Gastroesophageal sphincter (tissue), 4 donors: ENCODE data around the gene ACSL4. TPM values are rescaled to one million over a fixed set of nuclear protein-coding genes. Genes with fewer than 3 reads are reported as not detected.

Experiments used
- ATAC-seq: fragments of 150-250 bp; one replicate; pipeline ENCODE4 v1.9.1; 2016; ENCODE audit warnings: mild to moderate bottlenecking, moderate library complexity
- H3K27ac ChIP-seq, 4 donors: fragments of 200-600 bp; sonication (generic) in 3 of 4; 1 replicate in 3 of 4; 2 replicates in 1 of 4; pipeline ENCODE4 v1.5.1; 2016 to 2019
- H3K27me3 ChIP-seq: fragments of 200-600 bp; sonication (generic); one replicate; pipeline ENCODE4 v1.5.1; 2019
- H3K36me3 ChIP-seq, 2 donors: fragments of 200-600 bp; sonication (generic); one replicate each; pipeline ENCODE4 v1.5.1; 2019; ENCODE audit warnings: control low read depth in 1 of 2
- H3K4me1 ChIP-seq, 3 donors: fragments of 200-600 bp; sonication (generic); 1 replicate in 2 of 3; 2 replicates in 1 of 3; pipeline ENCODE4 v1.5.1; 2016 to 2019; ENCODE audit warnings: control low read depth in 2 of 3
- H3K4me3 ChIP-seq, 2 donors: fragments of 200-600 bp; sonication (generic); one replicate each; pipeline ENCODE4 v1.5.1; 2019; ENCODE audit warnings: mild to moderate bottlenecking in 1 of 2, moderate library complexity in 1 of 2
- H3K9me3 ChIP-seq, 3 donors: fragments of 200-600 bp; sonication (generic); one replicate each; pipeline ENCODE4 v1.5.1; 2017 to 2019; ENCODE audit warnings: control low read depth in 2 of 3
- CTCF ChIP-seq, 4 experiments: fragments of 200-600 bp in 2 of 4; fragments of 450-650 bp in 2 of 4; sonication (generic) in 1 of 4; IDR thresholded peaks; one replicate each; pipeline ENCODE4 v1.5.1; 2017 to 2019; ENCODE audit warnings: antibody characterized with exemption in 4 of 4, mild to moderate bottlenecking in 2 of 4, moderate library complexity in 2 of 4
- EP300 ChIP-seq: sonication (generic); formaldehyde crosslinking; IDR thresholded peaks from one replicate; pipeline ENCODE4 v1.6.1; 2017; ENCODE audit warnings: antibody characterized with exemption, mild to moderate bottlenecking
- POLR2A ChIP-seq, 2 donors: fragments of 450-650 bp; IDR thresholded peaks; one replicate each; pipeline ENCODE4 v1.6.1; 2017; ENCODE audit warnings: antibody characterized with exemption in 2 of 2, mild to moderate bottlenecking in 2 of 2, moderate library complexity in 1 of 2
- POLR2AphosphoS5 ChIP-seq: sonication (generic); formaldehyde crosslinking; IDR thresholded peaks from one replicate; pipeline ENCODE4 v1.6.1; 2017; ENCODE audit warnings: antibody characterized with exemption
- WGBS, 2 donors: methylation state at CpG; one replicate each; pipeline ENCODE4 v1.1.5; 2018; ENCODE audit warnings: low coverage in 1 of 2; 5-methylcytosine and 5-hydroxymethylcytosine counted together
- small RNA-seq, 4 donors: library from RNA; depleted of rRNA; stranded (forward); fragments of <200 nt; gene quantifications; one replicate each; pipeline ENCODE3, GENCODE V24; 2016
- total RNA-seq, 4 donors: library from RNA; depleted of rRNA; stranded (reverse); fragments of >200 nt; gene quantifications; one replicate each; pipeline ENCODE4 v1.1.0, GENCODE V29; 2016

Gene ACSL4
- total RNA-seq, 4 donors from 2014 or later = 43.0 to 96.5 (median 53.1) TPM

GRCh38 chrX:109619771-109620170 lies 113.3 kb downstream of the ACSL4 start:
- H3K27ac ChIP-seq = no peak overlapping the region
- no peaks in the 10 kb centered on the region for H3K36me3 ChIP-seq
- ATAC-seq = no peak
- 69 to 96% methylated on average over 2 to 3 of the region's 3 CpGs for WGBS, 2 donors
- H3K9me3 ChIP-seq = no peaks in the 10 kb centered on the region
- H3K27me3 ChIP-seq = no peaks in the 10 kb centered on the region
- TF ChIP-seq EP300 = no peak
- TF ChIP-seq POLR2A (IDR thresholded peaks at IDR 0.05) = no peak
- TF ChIP-seq CTCF (IDR thresholded peaks at IDR 0.05) = no peak
- TF ChIP-seq POLR2AphosphoS5 = no peak
- H3K4me1 ChIP-seq = peaks cover 0 to under 1% (median 0%) of the 10 kb centered on the region in 3 donors
- no peak overlapping the region for H3K4me3 ChIP-seq

- Histone ChIP-seq H3K4me1 (no peaks in the 10 kb centered on the region), H3K27me3 (no peaks in the 10 kb centered on the region), H3K4me3 (no peak overlapping the region), H3K36me3 (no peaks in the 10 kb centered on the region), H3K27ac (no peak overlapping the region), H3K9me3 (no peaks in the 10 kb centered on the region)
- ATAC-seq = no peak
- WGBS, 2 donors = 60 to 70% methylated on average over 5 to 6 of the region's 6 CpGs
- TF ChIP-seq POLR2A (IDR thresholded peaks at IDR 0.05) (no peak), EP300 (no peak), POLR2AphosphoS5 (no peak), CTCF (IDR thresholded peaks at IDR 0.05) (no peak)
These were observed 118.1 kb downstream of the ACSL4 start for GRCh38 chrX:109614951-109615350.

GRCh38 chrX:109601486-109601885 lies 131.6 kb downstream of the ACSL4 start:
- Histone ChIP-seq H3K27ac (no peak overlapping the region), H3K4me3 (no peak overlapping the region), H3K36me3 (no peaks in the 10 kb centered on the region), H3K4me1 (no peaks in the 10 kb centered on the region), H3K9me3 (no peaks in the 10 kb centered on the region), H3K27me3 (no peaks in the 10 kb centered on the region)
- no peak for ATAC-seq
- TF ChIP-seq POLR2AphosphoS5 = no peak
- TF ChIP-seq POLR2A (IDR thresholded peaks at IDR 0.05) = no peak
- TF ChIP-seq EP300 = no peak
- TF ChIP-seq CTCF (IDR thresholded peaks at IDR 0.05) = no peak
- 58% methylated on average over 5 of the region's 5 CpGs; no CpG with 5 or more reads in 1 of the 2 donors for WGBS, 2 donors

- Histone ChIP-seq H3K27ac (no peak overlapping the region), H3K9me3 (no peaks in the 10 kb centered on the region), H3K36me3 (no peaks in the 10 kb centered on the region), H3K27me3 (no peaks in the 10 kb centered on the region), H3K4me1 (no peaks in the 10 kb centered on the region), H3K4me3 (no peak overlapping the region)
- WGBS, 2 donors = 0 to 31% methylated on average over 9 to 10 of the region's 16 CpGs
- TF ChIP-seq CTCF (IDR thresholded peaks at IDR 0.05) (no peak), POLR2AphosphoS5 (no peak), EP300 (no peak), POLR2A (IDR thresholded peaks at IDR 0.05) (no peak)
- ATAC-seq = no peak
These were observed 132.8 kb downstream of the ACSL4 start for GRCh38 chrX:109600237-109600651.

- Histone ChIP-seq H3K27me3 (no peaks in the 10 kb centered on the region), H3K9me3 (no peaks in the 10 kb centered on the region), H3K4me3 (no peak overlapping the region), H3K27ac (no peak overlapping the region), H3K36me3 (no peaks in the 10 kb centered on the region), H3K4me1 (no peaks in the 10 kb centered on the region)
- TF ChIP-seq EP300 (no peak), POLR2A (IDR thresholded peaks at IDR 0.05) (no peak), CTCF (IDR thresholded peaks at IDR 0.05) (no peak), POLR2AphosphoS5 (no peak)
- ATAC-seq = no peak
- 70 to 78% methylated on average over 3 of the region's 3 CpGs for WGBS, 2 donors
These were observed 137.0 kb downstream of the ACSL4 start for GRCh38 chrX:109596015-109596414.

Small RNA genes within 50 kb of the gene (small RNA-seq; reads per million reads assigned to genes)
- gene AL118496.2 (0 reads per million in 4 donors), gene RF00019 (0 reads per million in 4 donors)

Other genes starting within 250 kb of the ACSL4 start
- gene NXT2, start 196.4 kb downstream of the ACSL4 start, total RNA-seq = 1 to 10 TPM; 3.8 to 7.1 (median 5.7) TPM
- gene KCNE5, start 108.1 kb downstream of the ACSL4 start, total RNA-seq = under 1 TPM in 2 of 4 donors, not detected in 2; 0.35 to 0.42 TPM